HG02610 (cell line): ENCODE measurements around the gene SH3PXD2B.
"Not testable (repeated sequence)": the region's sequence is repeated elsewhere in the genome, so short reads cannot be mapped to it uniquely, and the experiment has no call there.

Experiments used
- ATAC-seq: cut with Tn5 transposase; IDR thresholded peaks from one replicate; pipeline ENCODE4 v1.9.1; 2021; ENCODE audit warnings: mild to moderate bottlenecking, moderate library complexity; ENCODE audit not compliant: unreplicated experiment

SH3PXD2B gene

DNA sequence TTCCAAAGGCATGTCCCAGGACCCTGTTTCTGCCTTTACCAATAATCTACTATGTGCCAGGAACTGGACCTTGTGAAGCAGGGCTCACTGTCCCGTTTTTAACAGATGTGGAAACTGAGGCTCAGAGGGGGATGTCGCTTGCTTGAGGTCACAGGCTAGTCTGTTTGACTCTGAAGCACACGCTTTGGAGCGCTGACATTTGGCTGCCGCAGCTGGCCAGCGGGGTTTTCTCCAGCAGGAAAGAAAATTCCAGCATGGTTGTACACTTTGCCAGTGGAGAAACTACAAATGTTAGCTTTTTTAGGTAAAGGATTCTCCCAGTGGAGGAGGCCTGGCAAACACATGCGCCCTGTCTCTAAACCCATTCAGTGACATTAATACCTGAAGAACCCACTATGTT lies 50.5 kb downstream of the SH3PXD2B start:
- no peak for ATAC-seq

DNA sequence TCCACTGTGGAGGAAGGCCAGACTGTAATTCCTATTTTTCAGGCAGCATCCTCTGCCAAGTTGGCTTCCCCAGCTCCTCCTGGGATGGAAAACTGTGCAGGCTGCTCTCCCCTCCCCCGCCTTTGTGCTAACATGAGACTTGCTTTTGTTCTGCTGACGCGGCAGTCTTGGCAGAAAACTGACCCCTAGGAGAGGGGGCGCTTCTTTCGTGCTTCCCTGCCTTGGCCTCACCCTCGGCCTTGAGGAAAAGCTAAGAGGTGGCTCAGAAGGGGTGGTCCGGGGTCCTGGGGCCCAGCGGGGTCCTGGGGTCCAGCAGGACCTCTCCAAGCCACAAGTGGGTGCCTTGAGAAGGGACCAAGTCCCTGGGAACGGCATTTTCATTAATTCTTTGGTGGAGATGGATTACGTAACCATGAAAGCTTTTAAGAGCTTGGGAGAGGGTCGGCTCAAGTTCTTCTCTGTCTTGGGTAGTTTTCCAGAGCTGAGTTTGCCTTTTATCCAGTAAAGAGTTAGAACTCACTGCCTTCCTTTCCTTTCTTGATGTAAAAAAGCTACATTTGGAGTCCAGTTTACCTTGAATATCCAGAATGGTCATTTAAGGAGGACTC lies 51.0 kb downstream of the SH3PXD2B start:
- ATAC-seq, result no peak

DNA sequence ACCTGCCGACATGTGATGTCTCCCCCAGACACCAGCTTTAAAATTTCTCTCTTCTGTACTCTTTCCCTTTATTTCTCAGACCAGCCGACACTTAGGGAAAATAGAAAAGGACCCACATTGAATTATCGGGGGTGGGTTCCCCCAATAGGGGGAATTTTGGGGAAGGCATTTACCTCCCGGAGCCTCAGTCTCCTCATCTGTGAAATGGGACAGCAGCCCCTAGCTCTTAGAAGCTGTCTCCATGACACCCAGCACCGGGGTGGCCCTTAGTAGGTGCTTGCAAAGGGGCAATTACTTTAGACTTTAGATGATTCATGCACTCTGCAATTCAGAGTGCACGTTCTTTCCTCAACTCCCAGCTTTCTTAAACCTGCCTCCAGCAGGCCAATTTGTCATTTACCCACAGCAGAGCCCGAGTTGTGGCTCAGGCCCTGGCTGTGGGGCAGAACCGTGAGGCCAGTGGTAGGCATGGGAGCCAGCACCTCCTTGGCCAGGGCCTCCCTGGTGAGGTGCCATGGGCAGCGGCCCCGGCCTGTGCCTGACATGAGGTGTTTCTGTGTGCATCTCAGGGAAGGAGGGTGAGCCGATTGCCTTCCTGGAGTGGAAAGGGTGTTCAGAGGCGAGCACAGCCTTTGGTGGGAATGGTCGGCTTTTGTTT lies 51.7 kb downstream of the SH3PXD2B start:
- ATAC-seq, result no peak

DNA sequence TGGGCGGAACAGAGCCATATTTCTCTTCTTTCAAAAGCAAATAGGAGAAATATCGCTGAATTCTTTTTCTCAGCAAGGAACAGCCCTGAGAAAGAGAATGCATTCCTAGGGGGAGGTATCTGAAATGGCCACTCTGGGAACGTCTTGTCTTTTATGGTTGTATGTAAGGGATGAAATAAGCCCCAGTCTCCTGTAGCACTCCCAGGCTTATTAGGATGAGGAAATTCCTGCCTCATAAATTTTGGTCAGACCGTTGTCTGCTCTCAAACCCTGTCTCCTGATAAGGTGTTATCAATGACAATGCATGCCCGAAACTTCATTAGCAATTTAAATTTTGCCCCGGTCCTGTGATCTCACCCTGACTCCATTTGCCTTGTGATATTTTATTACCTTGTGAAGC lies 52.3 kb downstream of the SH3PXD2B start:
- ATAC-seq, result not testable (repeated sequence)

DNA sequence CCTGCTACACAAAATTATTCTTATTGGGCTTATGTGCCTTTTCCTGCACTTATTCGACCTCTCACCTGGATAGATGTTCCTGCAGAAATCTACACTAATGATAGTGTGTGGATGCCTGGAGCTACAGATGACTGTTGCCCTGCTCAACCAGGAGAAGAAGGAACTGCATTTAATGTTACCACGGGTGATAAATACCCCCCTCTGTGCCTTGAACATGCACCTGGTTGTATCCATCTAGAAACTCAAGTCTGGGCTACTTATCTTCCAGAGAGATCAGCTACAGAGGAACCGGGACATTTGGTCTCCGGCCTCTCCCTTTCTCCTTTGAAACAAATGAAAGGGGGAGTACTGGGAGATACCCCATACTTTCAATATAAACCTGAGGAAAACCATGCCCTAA lies 54.5 kb downstream of the SH3PXD2B start:
- ATAC-seq, result no peak

DNA sequence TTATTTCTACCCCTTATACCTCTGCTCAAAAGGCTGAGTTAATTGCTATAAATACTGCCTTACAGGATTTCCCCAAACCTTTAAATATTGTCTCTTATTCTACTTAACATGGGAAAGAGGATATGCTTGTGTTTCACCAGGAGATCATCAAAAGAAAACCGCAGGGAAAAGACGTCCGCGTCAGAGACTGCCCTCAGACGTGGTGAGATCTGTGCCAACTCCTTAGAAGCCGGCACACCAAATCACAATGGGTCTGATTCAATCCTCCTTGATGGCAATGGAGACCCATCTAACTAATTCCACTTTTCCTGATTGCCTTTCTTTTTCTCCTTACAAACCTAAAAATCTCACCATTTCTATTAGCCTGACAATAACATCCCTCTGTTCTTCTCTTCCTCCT lies 55.0 kb downstream of the SH3PXD2B start:
- ATAC-seq, result no peak

DNA sequence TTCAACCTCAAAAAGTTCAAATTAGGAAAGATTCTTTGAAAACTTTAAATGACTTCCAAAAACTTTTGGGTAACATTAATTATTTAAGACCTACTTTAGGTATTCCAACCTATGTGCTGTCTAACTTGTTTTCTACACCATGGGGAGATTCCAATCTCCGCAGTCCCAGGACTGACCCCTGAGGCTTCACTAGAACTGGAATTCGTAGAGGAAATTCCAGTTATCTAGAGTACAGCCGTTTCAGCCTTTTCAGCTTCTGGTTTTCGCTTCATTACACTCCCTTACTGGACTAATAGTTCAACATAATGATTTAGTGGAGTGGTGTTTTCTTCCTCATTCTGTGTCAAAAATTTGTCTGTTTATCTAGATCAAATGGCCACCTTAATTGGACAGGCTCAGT lies 55.7 kb downstream of the SH3PXD2B start:
- not testable (repeated sequence) for ATAC-seq

DNA sequence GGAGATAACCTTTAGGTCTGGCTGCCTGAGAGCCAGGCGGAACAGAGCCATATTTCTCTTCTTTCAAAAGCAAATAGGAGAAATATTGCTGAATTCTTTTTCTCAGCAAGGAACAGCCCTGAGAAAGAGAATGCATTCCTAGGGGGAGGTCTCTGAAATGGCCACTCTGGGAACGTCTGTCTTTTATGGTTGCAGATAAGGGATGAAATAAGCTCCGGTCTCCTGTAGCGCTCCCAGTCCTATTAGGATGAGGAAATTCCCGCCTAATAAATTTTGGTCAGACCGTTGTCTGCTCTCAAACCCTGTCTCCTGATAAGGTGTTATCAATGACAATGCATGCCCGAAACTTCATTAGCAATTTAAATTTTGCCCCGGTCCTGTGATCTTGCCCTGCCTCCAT lies 57.3 kb downstream of the SH3PXD2B start:
- not testable (repeated sequence) for ATAC-seq

DNA sequence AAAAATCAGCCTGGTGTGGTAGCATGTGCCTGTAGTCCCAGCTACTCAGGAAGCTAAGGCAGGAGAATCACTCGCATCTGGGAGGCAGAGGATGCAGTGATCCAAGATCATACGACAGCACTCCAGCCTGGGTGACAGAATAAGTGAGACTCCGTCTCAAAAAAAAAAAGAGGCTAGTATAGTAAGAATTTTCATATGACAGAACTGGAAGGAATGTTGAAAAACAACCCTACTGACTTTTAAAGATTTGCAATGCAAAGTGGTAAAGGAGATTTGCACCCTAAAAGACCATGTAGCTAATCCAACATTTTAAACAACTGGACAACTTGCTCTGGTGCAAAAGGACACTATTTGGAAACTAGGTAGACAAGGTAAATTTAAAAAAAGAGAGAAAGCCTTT lies 58.1 kb downstream of the SH3PXD2B start:
- ATAC-seq, result no peak

DNA sequence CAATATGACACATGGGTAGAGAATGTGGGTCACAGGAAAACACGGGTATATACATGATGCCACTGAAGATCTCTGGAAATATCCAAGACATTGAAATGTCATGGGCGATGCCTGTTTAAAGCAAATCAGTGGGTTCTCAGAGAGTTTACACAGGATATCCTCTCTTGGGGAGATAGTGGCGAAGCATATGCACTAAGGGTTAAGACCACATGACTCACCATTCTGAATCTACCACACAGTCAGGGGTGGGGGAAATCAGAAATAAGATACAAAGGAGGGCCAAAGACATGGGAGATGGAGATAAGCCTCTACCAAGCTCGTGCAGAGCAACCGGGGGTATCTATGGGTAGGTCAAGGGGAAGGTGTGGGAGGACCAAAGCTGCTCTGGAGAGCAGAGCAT lies 58.8 kb downstream of the SH3PXD2B start:
- no peak for ATAC-seq

DNA sequence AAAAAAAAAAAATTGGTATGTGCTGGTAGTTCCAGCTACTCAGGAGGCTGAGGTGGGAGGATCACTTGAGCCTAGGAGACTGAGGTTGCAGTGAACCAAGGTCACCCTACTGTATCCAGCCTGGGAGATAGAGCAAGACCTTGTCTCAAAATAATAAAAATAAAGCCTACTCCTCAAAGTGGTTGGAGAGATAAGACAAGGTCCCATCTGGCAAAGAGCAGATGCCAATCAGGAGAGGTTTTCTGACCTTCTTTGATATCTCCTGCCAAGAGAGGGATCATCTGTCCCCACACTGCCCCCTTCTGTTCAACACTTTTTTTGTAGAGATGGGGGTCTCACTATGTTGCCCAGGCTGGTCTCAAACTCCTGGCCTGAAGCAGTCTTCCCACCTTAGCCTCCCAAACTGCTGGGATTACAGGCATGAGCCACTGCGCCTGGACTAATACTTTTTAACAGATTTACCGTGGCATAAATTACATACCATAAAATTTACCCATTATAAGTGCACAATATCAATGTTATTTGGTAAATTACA lies 64.7 kb downstream of the SH3PXD2B start:
- no peak for ATAC-seq

DNA sequence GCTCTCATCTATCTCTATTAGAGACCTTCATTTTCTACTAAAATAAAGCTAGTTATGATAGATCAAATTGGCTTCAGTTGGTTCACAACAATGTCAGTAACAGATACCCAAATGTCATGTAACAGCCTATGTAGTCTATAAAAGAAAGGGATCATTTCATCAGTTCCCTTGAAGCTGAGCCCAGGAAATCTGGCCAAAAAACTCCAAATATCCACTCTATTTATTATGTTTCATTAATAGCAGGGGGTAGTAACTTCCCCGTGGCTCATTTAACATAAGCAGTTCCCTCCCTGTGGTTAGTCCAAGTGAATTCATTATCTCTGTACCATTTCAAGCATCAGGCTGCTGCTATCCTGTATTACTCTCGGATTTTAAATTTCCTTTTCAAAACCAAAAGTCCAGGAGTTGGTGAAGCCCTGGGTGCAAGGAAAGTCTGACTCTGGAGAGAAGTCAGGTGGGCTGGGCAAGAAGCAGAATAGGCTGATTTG lies 66.0 kb downstream of the SH3PXD2B start:
- no peak for ATAC-seq

DNA sequence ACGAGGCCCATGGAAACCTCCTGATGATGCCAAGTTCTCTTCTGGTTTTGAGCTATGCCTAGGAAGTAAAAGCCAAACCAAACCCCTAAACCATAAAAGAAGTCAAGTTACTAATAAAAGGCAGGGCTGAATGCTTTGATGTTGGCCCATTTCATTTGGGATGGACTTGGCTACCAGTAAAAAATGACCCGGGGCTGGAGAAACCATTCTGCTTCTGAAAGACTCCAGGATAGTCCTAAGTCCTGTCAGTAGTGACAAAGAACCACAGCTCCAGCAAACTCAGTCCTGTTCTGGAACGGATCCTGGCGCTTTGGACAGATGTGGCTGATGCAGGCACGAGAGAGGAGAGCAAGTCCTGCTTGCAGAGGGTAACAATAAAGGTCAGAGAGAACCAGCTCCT lies 68.6 kb downstream of the SH3PXD2B start:
- no peak for ATAC-seq

DNA sequence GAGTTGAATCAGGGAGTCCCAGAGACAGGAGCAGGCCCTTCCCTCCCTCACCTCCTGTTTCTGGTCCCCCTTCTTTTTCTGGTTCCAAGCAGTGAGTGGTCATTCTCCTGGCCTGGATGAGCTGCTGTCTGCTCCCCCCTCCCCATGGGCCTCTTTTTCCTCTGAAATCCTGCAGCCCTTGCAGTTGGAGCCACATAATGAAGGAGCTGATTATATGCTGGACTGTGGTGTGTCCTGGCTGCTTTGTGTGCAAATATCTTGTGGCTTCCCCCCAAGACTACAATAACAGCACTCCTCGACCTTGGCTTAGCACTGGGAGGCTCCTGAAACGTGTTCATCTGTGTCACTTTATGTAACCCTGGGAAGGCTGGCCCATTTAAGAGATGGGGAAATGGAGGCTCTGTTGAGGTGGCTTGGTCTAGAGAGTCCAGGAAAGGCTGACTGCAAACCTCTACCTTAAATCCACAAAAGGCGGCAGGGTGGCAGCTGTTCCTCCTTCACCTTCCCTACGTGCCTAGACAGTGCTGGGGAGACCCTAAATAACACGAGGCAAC lies 69.2 kb downstream of the SH3PXD2B start:
- ATAC-seq, result no peak

DNA sequence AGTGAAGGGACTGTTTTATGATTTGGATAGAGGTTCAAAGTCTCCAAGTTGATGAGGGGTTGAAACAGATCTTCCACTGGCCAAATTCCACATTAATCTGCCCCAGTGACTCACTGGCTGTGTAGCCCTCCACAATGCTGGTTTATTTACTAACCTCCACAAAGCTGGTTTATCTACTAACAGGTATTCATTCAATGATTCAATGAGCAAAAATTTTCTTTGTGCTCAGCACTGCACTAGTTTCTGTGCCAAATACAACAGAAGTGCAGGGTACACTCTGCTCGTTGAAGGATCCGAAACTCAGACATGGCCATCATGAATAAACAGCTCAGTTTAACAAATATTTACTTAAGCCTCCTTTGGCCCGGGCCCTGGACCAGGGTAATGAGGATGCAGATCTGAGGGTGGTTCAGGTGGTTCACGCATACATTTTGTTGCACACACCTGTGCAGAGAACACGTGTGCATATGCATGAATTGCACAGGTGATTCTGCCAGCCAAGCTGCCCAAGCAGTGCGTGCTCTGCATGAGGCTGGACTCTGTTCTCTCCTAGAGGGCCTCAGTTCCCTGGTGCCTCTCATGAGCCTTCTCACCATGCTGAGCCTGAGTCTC lies 71.0 kb downstream of the SH3PXD2B start:
- ATAC-seq, result no peak

DNA sequence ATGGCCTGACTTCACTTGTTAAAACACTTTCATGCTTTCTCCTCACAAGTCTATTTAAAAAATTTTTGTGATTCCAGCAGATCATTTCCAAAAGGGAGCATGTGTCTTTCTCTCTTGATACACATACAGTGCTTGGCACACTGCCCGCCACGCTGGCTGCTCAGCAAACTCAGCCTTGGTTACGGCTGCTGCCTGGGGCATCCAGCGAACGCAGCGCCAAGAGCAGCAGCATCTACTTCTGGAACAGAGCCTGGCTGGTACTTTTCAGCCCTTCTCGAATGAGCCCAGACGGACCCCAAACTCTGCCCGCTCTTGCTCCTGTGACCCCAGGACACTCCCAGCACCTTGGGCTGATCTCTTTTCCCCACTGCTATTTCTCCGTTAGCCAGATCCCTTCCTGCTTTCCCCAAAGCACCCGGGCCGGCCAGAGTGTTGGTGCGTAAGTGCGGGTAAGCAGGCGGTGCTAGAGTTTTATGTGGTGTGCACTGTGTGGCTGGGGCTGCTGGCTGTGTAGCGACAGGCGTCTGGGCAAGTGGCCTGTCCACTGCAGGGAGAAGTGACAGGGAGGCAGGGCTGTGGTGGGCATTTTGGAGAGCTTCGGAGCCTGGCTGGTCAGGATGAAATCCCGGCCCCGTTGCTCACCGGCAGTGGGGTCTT lies 73.2 kb downstream of the SH3PXD2B start:
- ATAC-seq, result no peak

DNA sequence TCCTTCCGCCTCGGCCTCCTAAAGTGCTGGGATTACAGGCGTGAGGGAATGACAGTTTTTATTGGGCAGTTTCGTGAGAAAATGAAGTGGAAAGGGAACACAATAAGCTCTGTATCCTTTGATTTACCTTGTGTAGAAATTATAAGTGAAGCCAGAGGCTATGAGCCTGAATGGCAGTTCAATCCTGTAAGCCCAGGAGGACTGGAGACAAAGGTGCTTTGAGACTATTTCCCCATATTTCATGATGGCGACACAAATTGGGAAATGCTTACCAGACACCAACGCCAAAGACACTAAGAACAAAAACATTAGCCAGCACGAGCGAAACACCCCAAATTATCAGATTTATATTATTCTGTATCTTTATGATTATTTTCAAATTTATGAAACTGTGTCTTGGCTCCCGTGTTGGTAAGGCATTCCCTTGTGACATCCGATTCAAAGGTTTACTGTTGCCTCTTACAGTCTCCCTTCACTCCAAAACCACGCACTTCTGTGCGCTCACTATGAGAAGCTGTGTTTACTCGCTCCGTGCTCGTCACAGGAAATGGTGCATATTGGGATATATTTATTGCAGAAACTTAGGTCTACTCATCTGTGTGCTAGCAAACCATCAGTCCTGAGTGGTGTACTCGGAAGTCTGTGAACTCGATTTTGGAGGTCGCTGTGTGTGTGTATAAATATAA lies 73.9 kb downstream of the SH3PXD2B start:
- ATAC-seq, result no peak

DNA sequence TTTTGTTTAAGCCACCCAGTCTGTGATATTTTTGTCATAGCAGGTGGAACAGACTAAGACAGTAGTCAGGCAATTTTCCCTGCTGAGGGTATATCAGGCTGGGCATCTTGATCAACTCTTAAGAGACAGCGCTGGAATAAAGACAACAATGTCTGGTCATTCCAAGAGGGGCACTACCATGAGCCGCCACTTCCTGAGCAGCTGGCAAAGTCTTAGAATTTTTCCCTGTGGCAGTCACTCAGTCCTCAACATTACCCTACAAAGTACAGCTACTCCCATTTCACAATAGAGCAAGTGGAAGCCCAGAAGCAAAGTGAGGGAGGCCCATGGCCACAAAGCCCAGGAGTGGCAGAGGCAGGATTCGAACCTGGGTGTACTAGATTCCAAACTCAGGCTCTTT lies 74.8 kb downstream of the SH3PXD2B start:
- no peak for ATAC-seq

DNA sequence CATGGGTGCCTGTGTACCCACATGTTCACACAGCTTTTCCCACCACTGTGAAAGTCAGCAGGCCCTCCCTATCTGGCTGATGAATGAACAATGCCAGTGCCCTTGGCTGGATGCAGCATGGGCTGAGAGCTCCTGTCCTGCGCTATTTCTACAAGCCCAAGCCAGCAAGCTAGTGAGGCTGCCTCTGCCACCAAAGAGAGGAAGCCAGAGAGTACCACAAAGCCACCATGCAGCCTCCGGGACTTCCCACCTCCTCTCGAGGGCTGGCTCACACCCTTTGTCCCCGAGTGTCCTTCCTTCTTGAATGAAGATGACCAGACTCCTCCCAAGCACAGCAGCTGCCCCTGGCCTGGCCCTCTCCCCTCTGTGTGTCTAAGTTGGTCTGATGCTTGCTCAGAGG lies 76.5 kb downstream of the SH3PXD2B start:
- no peak for ATAC-seq

DNA sequence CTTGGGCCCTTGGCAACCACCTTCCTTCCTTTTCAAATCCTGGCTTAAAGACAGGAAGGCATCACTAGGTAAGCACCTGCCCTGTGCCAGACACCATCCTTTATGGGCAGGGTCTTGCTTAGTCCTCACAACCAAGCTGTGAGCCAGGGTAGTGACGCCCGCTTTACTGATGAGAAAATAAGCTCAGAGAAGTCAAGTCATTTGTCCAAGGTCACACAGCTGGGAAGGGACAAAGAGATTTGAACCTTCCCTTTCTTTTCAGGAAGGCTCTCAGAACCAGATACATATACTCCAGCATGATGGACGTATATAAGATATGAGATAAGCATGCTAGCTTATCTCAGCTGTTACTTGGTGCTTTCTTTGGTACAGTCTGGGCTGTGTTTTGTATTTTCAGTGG lies 76.9 kb downstream of the SH3PXD2B start:
- no peak for ATAC-seq

DNA sequence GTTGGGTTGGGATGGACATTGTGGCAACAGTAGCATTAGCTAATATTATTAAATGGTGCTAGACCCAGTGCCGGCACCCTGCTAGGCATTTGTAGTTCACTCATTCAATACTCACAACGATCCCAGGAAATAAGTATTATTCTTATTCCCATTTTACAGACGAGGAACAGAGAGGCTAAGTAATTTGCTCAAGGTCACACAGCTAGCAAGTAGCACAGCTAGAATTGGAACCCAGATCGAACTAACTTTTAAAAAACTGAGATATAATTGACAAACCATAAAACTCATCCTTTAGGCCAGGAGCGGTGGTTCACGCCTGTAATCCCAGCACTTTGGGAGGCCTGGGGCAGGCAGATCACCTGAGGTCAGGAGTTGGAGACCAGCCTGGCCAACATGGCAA lies 79.5 kb downstream of the SH3PXD2B start:
- no peak for ATAC-seq
